Testis (tissue), 5 donors: ENCODE data around the gene GGA1. TPM values are rescaled to one million over a fixed set of nuclear protein-coding genes. Genes with fewer than 3 reads are reported as not detected.

ENCODE experiments used
- DNase-seq: peaks from one replicate; pipeline ENCODE4 v3.0.0-alpha.2; 2019
- H3K27ac ChIP-seq, 2 donors: fragments of 200-600 bp; sonication (generic); one replicate each; pipeline ENCODE4 v1.5.1; 2019
- H3K27me3 ChIP-seq: fragments of 200-600 bp; sonication (generic); one replicate; pipeline ENCODE4 v1.5.1; 2019
- H3K36me3 ChIP-seq: fragments of 200-600 bp; sonication (generic); one replicate; pipeline ENCODE4 v1.5.1; 2017; ENCODE audit warnings: low read depth; ENCODE audit errors: missing control alignments
- H3K4me1 ChIP-seq: fragments of 200-600 bp; sonication (generic); one replicate; pipeline ENCODE4 v1.5.1; 2019
- H3K4me3 ChIP-seq, 2 donors: fragments of 200-600 bp; sonication (generic); one replicate each; pipeline ENCODE4 v1.5.1; 2017 to 2019
- H3K9me3 ChIP-seq: fragments of 200-600 bp; sonication (generic); one replicate; pipeline ENCODE4 v1.5.1; 2017
- CTCF ChIP-seq, 3 experiments: fragments of 450-650 bp in 2 of 3; fragments of 200-600 bp in 1 of 3; sonication (generic) in 1 of 3; IDR thresholded peaks; one replicate each; pipeline ENCODE4 v1.5.1; 2016 to 2019; ENCODE audit warnings: antibody characterized with exemption in 3 of 3, mild to moderate bottlenecking in 2 of 3, moderate library complexity in 1 of 3
- POLR2A ChIP-seq: fragments of 450-650 bp; IDR thresholded peaks from one replicate; pipeline ENCODE4 v1.6.1; 2017; ENCODE audit warnings: antibody characterized with exemption, mild to moderate bottlenecking, moderate library complexity
- WGBS, 2 donors: methylation state at CpG; one replicate each; pipeline ENCODE4 v1.1.5; 2018; 5-methylcytosine and 5-hydroxymethylcytosine counted together
- intact Hi-C: fragments of 100-400 bp; cut with DNase I; formaldehyde crosslinking; loops from one replicate; pipeline ENCODE4 v1.15.1; 2023; ENCODE audit warnings: low total_unique reads
- long read RNA-seq, 2 donors: transcript quantifications; one replicate each; lab custom pipeline, GENCODE V29; 2026
- polyA plus RNA-seq: library from polyadenylated mRNA; stranded (reverse); fragments of 350-450 nt; fragmentation: Illumina TruSeq; extraction: RNeasy Lipid Tissue Mini Kit (QIAGEN cat#74804); gene quantifications from one replicate; pipeline ENCODE4 v1.2.3, GENCODE V29; 2014; ENCODE audit warnings: low read depth, low replicate concordance; ENCODE audit not compliant: insufficient read depth
- total RNA-seq, 2 donors: library from RNA; depleted of rRNA; stranded (reverse); fragments of >200 nt; gene quantifications; one replicate each; pipeline ENCODE4 v1.2.3, GENCODE V29; 2016

The GGA1 gene, protein sequence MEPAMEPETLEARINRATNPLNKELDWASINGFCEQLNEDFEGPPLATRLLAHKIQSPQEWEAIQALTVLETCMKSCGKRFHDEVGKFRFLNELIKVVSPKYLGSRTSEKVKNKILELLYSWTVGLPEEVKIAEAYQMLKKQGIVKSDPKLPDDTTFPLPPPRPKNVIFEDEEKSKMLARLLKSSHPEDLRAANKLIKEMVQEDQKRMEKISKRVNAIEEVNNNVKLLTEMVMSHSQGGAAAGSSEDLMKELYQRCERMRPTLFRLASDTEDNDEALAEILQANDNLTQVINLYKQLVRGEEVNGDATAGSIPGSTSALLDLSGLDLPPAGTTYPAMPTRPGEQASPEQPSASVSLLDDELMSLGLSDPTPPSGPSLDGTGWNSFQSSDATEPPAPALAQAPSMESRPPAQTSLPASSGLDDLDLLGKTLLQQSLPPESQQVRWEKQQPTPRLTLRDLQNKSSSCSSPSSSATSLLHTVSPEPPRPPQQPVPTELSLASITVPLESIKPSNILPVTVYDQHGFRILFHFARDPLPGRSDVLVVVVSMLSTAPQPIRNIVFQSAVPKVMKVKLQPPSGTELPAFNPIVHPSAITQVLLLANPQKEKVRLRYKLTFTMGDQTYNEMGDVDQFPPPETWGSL
- total RNA-seq (100 to 1,000 TPM; 274 to 359 TPM), polyA plus RNA-seq (354 TPM)
- long read RNA-seq, donor 1, partial matches to known transcripts = 0 of 9 reads
- long read RNA-seq, donor 1, other reads (novel, unspliced or antisense) = 0 of 9 reads
- long read RNA-seq, donor 2, partial matches to known transcripts = 0 of 5 reads
- long read RNA-seq, donor 2, other reads (novel, unspliced or antisense) = 0 of 5 reads

- peak; percentile 96 for DNase-seq
- 0% methylated on average over 1 to 80 of the region's 82 CpGs for WGBS, 2 donors
- peaks cover 46% of the 10 kb centered on the region for H3K4me1 ChIP-seq
Measured at GRCh38 chr22:37608477-37609239, at the start of gene GGA1. Gene GGA1 (plus strand): TSS chr22:37608834. CDS start chr22:37608861, 27 bp downstream.

GRCh38 chr22:37559521-37559900 is 49.1 kb upstream of the GGA1 start:
- Histone ChIP-seq H3K9me3 (no peaks in the 10 kb centered on the region), H3K27me3 (no peaks in the 10 kb centered on the region), H3K4me3 (peak overlapping the region; percentile 59 to 87), H3K36me3 (no peaks in the 10 kb centered on the region), H3K4me1 (peaks cover 34% of the 10 kb centered on the region), H3K27ac (peak overlapping the region; percentile 91 to 98)
- WGBS, 2 donors = 41 to 54% methylated on average over 6 of the region's 6 CpGs
- intact Hi-C loops = no loop called here
- TF ChIP-seq POLR2A (no peak), CTCF (IDR thresholded peaks at IDR 0.05) (no peak)
- no peak for DNase-seq

More at GRCh38 chr22:37608477-37609239, at the start of gene GGA1:
- H3K4me3 ChIP-seq = peak within 1 kb of the TSS; percentile 88 to 98
- H3K36me3 ChIP-seq = no peaks in the 10 kb centered on the region
- no peaks in the 10 kb centered on the region for H3K27me3 ChIP-seq
- TF ChIP-seq POLR2A = peak; percentile 40
- TF ChIP-seq CTCF (IDR thresholded peaks at IDR 0.05) = no peak
- intact Hi-C loops = no loop called here
- H3K27ac ChIP-seq = peak within 1 kb of the TSS; percentile 94 to 96
- H3K9me3 ChIP-seq = no peaks in the 10 kb centered on the region

- Histone ChIP-seq H3K4me3 (peak within 1 kb of the TSS; percentile 80 to 87), H3K27me3 (no peaks in the 10 kb centered on the region), H3K9me3 (no peaks in the 10 kb centered on the region), H3K36me3 (no peaks in the 10 kb centered on the region), H3K4me1 (peaks cover 38% of the 10 kb centered on the region), H3K27ac (peak within 1 kb of the TSS; percentile 91 to 98)
- peak; percentile 60 for DNase-seq
- 2 to 10% methylated on average over 7 to 38 of the region's 76 CpGs for WGBS, 2 donors
- intact Hi-C loops = no loop called here
- TF ChIP-seq CTCF (IDR thresholded peaks at IDR 0.05) = no peak
- TF ChIP-seq POLR2A = no peak
Measured at GRCh38 chr22:37559901-37560607, 48.6 kb upstream of the GGA1 start, which contains the start of gene CDC42EP1. Gene CDC42EP1 (plus strand): TSS chr22:37560480. CDS start chr22:37566350, 5,870 bp downstream.

DNA sequence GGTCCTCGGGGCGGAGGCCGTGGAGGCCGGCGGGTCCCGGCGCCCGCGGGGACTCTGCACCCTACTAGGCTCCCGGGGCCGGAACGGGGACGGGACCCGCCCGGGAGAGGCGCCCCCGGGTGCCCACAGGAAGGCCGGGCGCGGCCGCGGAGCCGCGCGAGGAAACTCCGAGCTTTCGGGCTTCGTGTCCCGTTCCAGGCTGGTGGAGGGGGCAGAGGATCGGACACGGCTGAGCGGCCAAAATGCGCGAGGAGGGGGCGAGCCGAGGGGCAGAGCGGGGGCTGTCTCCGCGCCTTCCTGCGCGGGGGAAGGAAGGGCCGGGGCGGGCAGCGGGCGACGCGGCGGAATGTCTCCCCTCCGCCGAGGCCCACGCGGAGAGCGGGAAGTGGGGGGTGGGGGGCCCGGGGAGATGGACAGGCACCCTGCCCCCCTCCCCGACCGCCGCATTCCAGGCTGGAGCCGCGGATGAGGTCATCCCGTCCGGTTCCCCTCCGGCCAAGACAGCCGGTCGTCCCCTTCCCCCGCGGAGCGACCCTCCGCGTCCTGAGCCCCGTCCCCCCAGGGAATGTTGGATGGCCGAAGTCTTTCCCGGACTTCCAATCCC is 47.9 kb upstream of the GGA1 start:
- Histone ChIP-seq H3K4me3 (peak overlapping the region; percentile 80 to 87), H3K27ac (peak overlapping the region; percentile 88 to 98), H3K4me1 (peaks cover 39% of the 10 kb centered on the region), H3K36me3 (no peaks in the 10 kb centered on the region), H3K27me3 (no peaks in the 10 kb centered on the region), H3K9me3 (no peaks in the 10 kb centered on the region)
- no peak for DNase-seq
- intact Hi-C loops = no loop called here
- WGBS, 2 donors = 1% methylated on average over 23 to 63 of the region's 72 CpGs
- TF ChIP-seq CTCF (IDR thresholded peaks at IDR 0.05) (no peak), POLR2A (no peak)
